GM12878 (cell line): Measurements from ENCODE around the gene TBP. TPM values are rescaled to one million over a fixed set of nuclear protein-coding genes. Genes with fewer than 3 reads are reported as not detected.

Experiments used
- CBX5 ChIP-seq: sonication (generic); IDR thresholded peaks from 2 replicates; pipeline ENCODE4 v1.6.1; 2016; ENCODE audit warnings: low read depth, moderate library complexity, mild to moderate bottlenecking, inconsistent platforms
- CHD1 ChIP-seq: IDR thresholded peaks from 2 replicates; pipeline ENCODE4 v1.6.1; 2012; ENCODE audit warnings: low read depth, low read length, improper control_type of control experiment
- EP300 ChIP-seq, 2 experiments: fragments of 150-350 bp in 1 of 2; IDR thresholded peaks; 2 replicates each; pipeline ENCODE4 v1.6.1; 2011 to 2012; ENCODE audit warnings: low read depth in 2 of 2, low read length in 2 of 2, borderline replicate concordance in 1 of 2, improper control_type of control experiment in 1 of 2, inconsistent platforms in 1 of 2; ENCODE audit not compliant: control insufficient read depth in 1 of 2
- ETV6 ChIP-seq, 2 experiments: fragments of 450-650 bp in 1 of 2; IDR thresholded peaks in 1 of 2; conservative IDR thresholded peaks in 1 of 2; 2 replicates each; pipeline ENCODE4 v1.6.1; 2014; ENCODE audit warnings: antibody characterized with exemption in 1 of 2, borderline replicate concordance in 1 of 2, low read depth in 1 of 2, mild to moderate bottlenecking in 1 of 2, moderate library complexity in 1 of 2
- FOXK2 ChIP-seq: fragments of 450-650 bp; IDR thresholded peaks from 2 replicates; pipeline ENCODE4 v1.6.1; 2017; ENCODE audit warnings: mild to moderate bottlenecking, moderate library complexity
- GATAD2B ChIP-seq: fragments of 450-650 bp; conservative IDR thresholded peaks from 2 replicates; pipeline ENCODE4 v1.6.1; 2017; ENCODE audit warnings: low read depth, mild to moderate bottlenecking, moderate library complexity
- LARP7 ChIP-seq: fragments of 450-650 bp; IDR thresholded peaks from 2 replicates; pipeline ENCODE4 v1.6.1; 2017; ENCODE audit warnings: mild to moderate bottlenecking
- MYB ChIP-seq: fragments of 150-350 bp; IDR thresholded peaks from 2 replicates; pipeline ENCODE4 v1.6.1; 2014; ENCODE audit warnings: mild to moderate bottlenecking, low read depth, low read length, borderline replicate concordance
- NR2F1 ChIP-seq: fragments of 450-650 bp; conservative IDR thresholded peaks from 2 replicates; pipeline ENCODE4 v1.6.1; 2017; ENCODE audit warnings: mild to moderate bottlenecking
- RB1 ChIP-seq: fragments of 450-650 bp; formaldehyde crosslinking; IDR thresholded peaks from 2 replicates; pipeline ENCODE4 v1.6.1; 2017; ENCODE audit warnings: mild to moderate bottlenecking, borderline replicate concordance
- STAT1 ChIP-seq: fragments of 450-650 bp; conservative IDR thresholded peaks from 2 replicates; pipeline ENCODE4 v1.6.1; 2014; ENCODE audit warnings: antibody characterized with exemption, mild to moderate bottlenecking
- SUZ12 ChIP-seq: fragments of 200-600 bp; sonication (generic); IDR thresholded peaks from one replicate; pipeline ENCODE4 v1.6.1; 2018; ENCODE audit warnings: antibody characterized with exemption, mild to moderate bottlenecking; ENCODE audit not compliant: unreplicated experiment
- TCF3 ChIP-seq: IDR thresholded peaks from 2 replicates; pipeline ENCODE4 v1.6.1; 2012; ENCODE audit warnings: low read depth, mild to moderate bottlenecking, low read length, borderline replicate concordance; ENCODE audit not compliant: insufficient read depth
- WRNIP1 ChIP-seq: IDR thresholded peaks from 2 replicates; pipeline ENCODE4 v1.6.1; 2011; ENCODE audit warnings: low read depth, low read length, improper control_type of control experiment, borderline replicate concordance
- ZNF207 ChIP-seq: fragments of 450-650 bp; IDR thresholded peaks from 2 replicates; pipeline ENCODE4 v1.6.1; 2014; ENCODE audit warnings: antibody characterized with exemption, mild to moderate bottlenecking, borderline replicate concordance
- ZNF217 ChIP-seq: fragments of 450-650 bp; IDR thresholded peaks from 2 replicates; pipeline ENCODE4 v1.6.1; 2017; ENCODE audit warnings: antibody characterized with exemption, mild to moderate bottlenecking
- ZNF622 ChIP-seq: fragments of 450-650 bp; IDR thresholded peaks from 2 replicates; pipeline ENCODE4 v1.6.1; 2017; ENCODE audit warnings: mild to moderate bottlenecking, inconsistent platforms
- polyA plus RNA-seq, 11 experiments: library from polyadenylated mRNA; depleted of rRNA in 4 of 11; unstranded in 6 of 11; stranded (reverse) in 5 of 11; fragments of >200 nt; fragmentation: Nextera tagmentation in 4 of 11; fragmentation: Illumina TruSeq in 1 of 11; extraction: Ambion mirVana in 4 of 11; extraction: Trizol in 1 of 11; gene quantifications; 1 replicate in 1 of 11; 2 replicates in 10 of 11; pipeline versions ENCODE4 v1.2.1 to v1.2.3, GENCODE V29; 2011 to 2016; ENCODE audit warnings: inconsistent platforms in 2 of 11, missing spikeins in 2 of 11, low read depth in 1 of 11
- total RNA-seq, 4 experiments: library from RNA; depleted of rRNA in 3 of 4; stranded (reverse); fragments of >200 nt in 3 of 4; fragmentation: Illumina TruSeq in 1 of 4; extraction: Trizol in 1 of 4; gene quantifications; 2 replicates each; pipeline versions ENCODE4 v1.2.1 to v1.2.3, GENCODE V29; 2013 to 2021
- TF ChIP-seq, protein P1 (sequence below): fragments of 450-650 bp; IDR thresholded peaks from 2 replicates; pipeline ENCODE4 v1.6.1; 2018; ENCODE audit warnings: mild to moderate bottlenecking, low read depth, moderate library complexity; ENCODE audit not compliant: partially characterized antibody
- TF ChIP-seq, protein P2 (sequence below): fragments of 450-650 bp; IDR thresholded peaks from 2 replicates; pipeline ENCODE4 v1.6.1; 2018; ENCODE audit warnings: borderline replicate concordance, mild to moderate bottlenecking; ENCODE audit not compliant: partially characterized antibody
- TF ChIP-seq, protein P3 (sequence below): fragments of 450-650 bp; IDR thresholded peaks from 2 replicates; pipeline ENCODE4 v1.6.1; 2017; ENCODE audit warnings: mild to moderate bottlenecking, moderate library complexity

Gene TBP
- total and polyA plus RNA-seq, 10 of the 15 experiments (the other 5 are each of a cell fraction or from before 2014, with no cell fraction given) = 13.6 to 39.5 (median 26.5) TPM

DNA sequence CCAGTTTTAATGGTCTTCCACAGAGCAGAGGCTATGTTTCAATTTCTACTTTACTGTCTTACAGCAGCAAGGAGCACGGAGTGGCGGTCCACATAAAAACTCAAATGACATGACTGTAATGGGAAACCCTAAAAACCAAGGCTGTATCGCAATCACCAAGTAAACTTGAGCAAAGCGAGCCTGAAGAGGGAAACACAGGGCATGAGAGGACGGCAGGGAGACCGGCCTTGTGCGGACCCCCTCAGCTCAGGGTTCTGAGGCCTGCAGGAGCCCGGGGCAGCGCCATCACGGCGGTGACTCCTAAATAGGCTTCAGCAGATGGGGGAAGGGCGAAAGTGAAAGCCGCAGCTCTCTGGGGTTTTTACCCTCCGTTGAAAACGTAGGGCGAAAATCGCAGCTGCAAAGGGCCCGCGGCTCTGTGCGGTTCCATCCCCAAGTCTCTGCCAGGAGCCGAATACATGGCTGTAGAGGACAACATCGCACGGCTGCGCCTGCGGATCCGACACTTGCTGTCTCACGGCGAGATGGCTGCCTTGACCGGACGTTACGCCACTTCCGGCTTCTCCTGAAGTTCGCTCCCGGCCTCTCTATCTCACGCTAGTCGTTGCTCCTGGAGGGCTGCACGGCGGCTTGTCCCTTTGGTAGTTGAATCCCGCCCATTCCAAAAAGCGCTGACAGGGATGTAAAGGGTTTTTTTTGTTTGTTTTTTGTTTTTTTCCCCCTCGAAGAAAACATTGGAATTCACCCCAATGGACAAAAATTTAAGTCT is 1.2 kb upstream of the TBP start, which contains the start of gene PSMB1 (continued):
- no peak for TF ChIP-seq CBX5
- no peak for TF ChIP-seq ZNF207
- no peak for TF ChIP-seq MYB
- peak; percentile 81; the same call in 1 of the 2 replicates for TF ChIP-seq LARP7
- TF ChIP-seq SUZ12 = no peak
- peak; percentile 31; the same call in 1 of the 2 replicates for TF ChIP-seq FOXK2
- no peak for TF ChIP-seq GATAD2B
- TF ChIP-seq ZNF217 = no peak
- TF ChIP-seq CHD1 = no peak
- TF ChIP-seq EP300 (IDR thresholded peaks at IDR 0.05; ENCODE audit: borderline replicate concordance in 1 of 2, control insufficient read depth in 1 of 2, low read depth in 2 of 2, low read length in 2 of 2) = no peak
- TF ChIP-seq, protein P1, sequence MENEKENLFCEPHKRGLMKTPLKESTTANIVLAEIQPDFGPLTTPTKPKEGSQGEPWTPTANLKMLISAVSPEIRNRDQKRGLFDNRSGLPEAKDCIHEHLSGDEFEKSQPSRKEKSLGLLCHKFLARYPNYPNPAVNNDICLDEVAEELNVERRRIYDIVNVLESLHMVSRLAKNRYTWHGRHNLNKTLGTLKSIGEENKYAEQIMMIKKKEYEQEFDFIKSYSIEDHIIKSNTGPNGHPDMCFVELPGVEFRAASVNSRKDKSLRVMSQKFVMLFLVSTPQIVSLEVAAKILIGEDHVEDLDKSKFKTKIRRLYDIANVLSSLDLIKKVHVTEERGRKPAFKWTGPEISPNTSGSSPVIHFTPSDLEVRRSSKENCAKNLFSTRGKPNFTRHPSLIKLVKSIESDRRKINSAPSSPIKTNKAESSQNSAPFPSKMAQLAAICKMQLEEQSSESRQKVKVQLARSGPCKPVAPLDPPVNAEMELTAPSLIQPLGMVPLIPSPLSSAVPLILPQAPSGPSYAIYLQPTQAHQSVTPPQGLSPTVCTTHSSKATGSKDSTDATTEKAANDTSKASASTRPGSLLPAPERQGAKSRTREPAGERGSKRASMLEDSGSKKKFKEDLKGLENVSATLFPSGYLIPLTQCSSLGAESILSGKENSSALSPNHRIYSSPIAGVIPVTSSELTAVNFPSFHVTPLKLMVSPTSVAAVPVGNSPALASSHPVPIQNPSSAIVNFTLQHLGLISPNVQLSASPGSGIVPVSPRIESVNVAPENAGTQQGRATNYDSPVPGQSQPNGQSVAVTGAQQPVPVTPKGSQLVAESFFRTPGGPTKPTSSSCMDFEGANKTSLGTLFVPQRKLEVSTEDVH = no peak
- TF ChIP-seq STAT1 = no peak
- peak; percentile 37; the same call in 1 of the 2 replicates for TF ChIP-seq NR2F1
- TF ChIP-seq ZNF622 = no peak
- TF ChIP-seq RB1 = peak; percentile 27; the same call in 1 of the 2 replicates
- TF ChIP-seq, protein P2, sequence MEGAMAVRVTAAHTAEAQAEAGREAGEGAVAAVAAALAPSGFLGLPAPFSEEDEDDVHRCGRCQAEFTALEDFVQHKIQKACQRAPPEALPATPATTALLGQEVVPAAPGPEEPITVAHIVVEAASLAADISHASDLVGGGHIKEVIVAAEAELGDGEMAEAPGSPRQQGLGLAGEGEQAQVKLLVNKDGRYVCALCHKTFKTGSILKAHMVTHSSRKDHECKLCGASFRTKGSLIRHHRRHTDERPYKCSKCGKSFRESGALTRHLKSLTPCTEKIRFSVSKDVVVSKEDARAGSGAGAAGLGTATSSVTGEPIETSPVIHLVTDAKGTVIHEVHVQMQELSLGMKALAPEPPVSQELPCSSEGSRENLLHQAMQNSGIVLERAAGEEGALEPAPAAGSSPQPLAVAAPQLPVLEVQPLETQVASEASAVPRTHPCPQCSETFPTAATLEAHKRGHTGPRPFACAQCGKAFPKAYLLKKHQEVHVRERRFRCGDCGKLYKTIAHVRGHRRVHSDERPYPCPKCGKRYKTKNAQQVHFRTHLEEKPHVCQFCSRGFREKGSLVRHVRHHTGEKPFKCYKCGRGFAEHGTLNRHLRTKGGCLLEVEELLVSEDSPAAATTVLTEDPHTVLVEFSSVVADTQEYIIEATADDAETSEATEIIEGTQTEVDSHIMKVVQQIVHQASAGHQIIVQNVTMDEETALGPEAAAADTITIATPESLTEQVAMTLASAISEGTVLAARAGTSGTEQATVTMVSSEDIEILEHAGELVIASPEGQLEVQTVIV = peak; percentile 47
- TF ChIP-seq WRNIP1 = no peak
- no peak for TF ChIP-seq TCF3
- TF ChIP-seq, protein P3, sequence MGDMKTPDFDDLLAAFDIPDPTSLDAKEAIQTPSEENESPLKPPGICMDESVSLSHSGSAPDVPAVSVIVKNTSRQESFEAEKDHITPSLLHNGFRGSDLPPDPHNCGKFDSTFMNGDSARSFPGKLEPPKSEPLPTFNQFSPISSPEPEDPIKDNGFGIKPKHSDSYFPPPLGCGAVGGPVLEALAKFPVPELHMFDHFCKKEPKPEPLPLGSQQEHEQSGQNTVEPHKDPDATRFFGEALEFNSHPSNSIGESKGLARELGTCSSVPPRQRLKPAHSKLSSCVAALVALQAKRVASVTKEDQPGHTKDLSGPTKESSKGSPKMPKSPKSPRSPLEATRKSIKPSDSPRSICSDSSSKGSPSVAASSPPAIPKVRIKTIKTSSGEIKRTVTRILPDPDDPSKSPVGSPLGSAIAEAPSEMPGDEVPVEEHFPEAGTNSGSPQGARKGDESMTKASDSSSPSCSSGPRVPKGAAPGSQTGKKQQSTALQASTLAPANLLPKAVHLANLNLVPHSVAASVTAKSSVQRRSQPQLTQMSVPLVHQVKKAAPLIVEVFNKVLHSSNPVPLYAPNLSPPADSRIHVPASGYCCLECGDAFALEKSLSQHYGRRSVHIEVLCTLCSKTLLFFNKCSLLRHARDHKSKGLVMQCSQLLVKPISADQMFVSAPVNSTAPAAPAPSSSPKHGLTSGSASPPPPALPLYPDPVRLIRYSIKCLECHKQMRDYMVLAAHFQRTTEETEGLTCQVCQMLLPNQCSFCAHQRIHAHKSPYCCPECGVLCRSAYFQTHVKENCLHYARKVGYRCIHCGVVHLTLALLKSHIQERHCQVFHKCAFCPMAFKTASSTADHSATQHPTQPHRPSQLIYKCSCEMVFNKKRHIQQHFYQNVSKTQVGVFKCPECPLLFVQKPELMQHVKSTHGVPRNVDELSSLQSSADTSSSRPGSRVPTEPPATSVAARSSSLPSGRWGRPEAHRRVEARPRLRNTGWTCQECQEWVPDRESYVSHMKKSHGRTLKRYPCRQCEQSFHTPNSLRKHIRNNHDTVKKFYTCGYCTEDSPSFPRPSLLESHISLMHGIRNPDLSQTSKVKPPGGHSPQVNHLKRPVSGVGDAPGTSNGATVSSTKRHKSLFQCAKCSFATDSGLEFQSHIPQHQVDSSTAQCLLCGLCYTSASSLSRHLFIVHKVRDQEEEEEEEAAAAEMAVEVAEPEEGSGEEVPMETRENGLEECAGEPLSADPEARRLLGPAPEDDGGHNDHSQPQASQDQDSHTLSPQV = no peak
- TF ChIP-seq ETV6 (conservative IDR thresholded peaks at IDR 0.05 in 1 of 2, IDR thresholded peaks at IDR 0.05 in 1 of 2; ENCODE audit: borderline replicate concordance in 1 of 2, low read depth in 1 of 2) = peak in 1 of 2 experiments; percentile 31; a peak in 1 of 4 replicates
